GM12874 (cell line): Measurements from ENCODE around the gene SP140.

Source experiments
- CTCF ChIP-seq: IDR thresholded peaks from 2 replicates; pipeline ENCODE4 v1.5.1; 2011; ENCODE audit warnings: low read depth, mild to moderate bottlenecking, control low read depth, low read length, moderate library complexity; ENCODE audit not compliant: insufficient read depth

Gene SP140

DNA sequence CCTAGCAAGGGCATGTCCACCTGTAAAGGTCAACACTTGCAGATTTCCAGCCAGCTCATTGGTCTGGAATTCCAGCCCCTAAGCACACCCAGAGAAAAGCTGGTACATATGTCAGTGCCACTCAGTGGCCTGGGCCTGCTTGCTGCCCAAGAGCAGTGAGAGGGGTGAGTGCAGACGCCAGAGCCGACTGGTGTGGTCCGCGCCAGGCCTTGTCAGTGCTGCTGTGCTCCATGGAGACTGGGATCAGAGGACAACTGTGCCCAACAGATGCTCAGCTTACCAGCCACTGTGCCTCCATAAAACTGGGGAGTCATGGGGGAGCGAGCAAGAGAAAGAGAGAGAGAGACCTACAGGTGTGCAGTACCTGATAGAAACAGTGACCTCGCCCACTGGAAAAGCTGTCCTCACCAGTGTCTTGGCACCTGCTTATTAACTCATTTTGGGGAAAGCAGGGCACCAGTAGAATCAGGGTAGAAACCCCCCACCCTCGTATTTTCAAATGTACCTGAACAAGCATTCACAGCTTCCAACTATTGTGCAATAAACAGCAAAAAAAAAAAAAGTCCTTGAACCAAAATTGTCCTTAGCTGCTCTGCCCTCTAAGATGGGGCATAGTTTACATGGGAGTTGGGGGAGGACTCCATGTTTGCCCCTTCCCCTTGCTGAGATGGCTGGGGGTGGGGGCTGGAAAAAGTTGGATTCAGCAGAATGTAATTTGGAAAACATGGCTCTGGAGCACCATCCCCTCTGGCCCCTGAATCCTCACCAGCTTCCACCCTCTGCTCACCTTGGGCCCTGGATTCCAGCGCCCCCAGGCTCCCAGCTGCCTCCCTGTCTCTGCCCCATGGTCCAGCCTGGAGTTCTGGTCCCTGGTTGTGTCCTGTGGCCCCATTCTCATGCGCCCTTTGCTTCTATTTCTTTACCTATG lies 100.0 kb downstream of the SP140 start:
- TF ChIP-seq CTCF = no peak

GRCh38 chr2:230326453-230327417 lies 101.2 kb downstream of the SP140 start, which contains the start of gene SP140L:
Gene SP140L (plus strand): TSS chr2:230327193. CDS start chr2:230327270, 77 bp downstream.
- no peak for TF ChIP-seq CTCF

DNA sequence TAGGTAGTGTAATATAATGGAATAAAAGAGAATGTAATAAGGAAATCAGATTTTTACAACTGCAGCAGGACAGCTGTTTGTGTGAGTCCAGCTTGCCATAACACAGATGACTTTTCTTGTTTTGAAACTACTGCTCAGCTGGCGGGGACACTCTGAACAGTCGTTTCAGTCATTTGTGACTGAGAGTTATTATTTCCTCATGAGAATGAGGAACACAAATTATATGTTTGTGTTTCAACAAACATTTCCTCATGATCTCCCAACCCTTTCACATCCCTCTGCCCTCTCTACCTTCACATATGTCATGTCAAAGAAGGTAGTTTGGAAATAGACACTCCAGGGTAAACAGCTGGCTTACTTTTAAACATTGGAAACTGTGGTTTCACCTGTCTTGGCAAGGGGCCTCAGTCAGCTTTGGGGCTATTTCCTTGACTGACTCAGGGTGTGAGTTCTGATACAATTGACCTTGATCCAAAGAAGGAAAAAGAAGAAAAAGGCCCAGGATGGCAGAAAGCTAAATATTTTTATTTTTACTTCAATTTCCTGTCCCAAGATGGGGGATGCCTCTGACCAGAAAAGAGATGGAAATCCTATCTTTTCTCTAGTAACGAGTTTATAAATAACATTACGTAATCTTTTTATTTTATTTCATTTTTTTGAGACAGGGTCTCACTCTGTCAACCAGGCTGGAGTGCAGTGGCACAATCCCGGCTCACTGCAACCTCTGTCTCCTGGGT lies 102.0 kb downstream of the SP140 start:
- no peak for TF ChIP-seq CTCF

DNA sequence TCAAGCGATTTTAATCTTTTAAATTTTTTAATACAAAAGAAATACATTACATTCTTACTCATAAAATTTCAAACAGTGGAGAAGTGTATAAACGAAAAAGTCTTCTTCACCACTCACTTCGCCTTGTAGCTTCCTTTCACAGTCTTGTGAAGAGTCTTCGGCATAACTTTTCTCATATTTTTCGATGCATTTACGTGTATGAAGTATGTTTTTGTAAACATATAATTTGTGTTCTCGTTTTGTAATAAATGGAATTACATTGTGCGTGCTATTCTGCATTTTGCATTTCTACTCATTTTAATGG lies 102.6 kb downstream of the SP140 start:
- no peak for TF ChIP-seq CTCF

GRCh38 chr2:230329946-230330605 lies 104.5 kb downstream of the SP140 start:
- TF ChIP-seq CTCF = no peak

DNA sequence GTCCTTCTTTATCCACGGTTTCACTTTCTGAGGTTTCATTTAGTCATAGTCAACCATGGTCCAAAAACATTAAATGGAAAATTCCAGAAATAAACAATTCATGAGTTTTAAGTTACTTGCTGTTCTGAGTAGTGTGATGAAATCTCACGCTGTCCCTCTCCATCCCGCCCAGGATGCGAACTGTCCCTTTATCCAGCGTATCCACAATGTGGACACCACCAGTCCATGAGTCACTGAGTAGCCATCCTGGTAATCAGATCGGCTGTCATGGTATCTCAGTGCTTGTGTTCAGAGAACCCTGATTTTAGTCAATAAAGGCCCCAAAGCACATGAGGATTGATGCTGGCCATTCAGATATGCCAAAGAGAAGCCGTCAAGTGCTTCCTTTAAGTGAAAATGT lies 105.2 kb downstream of the SP140 start:
- TF ChIP-seq CTCF = no peak
